ENCODE data around the gene CDC42EP4. TPM values are rescaled to one million over a fixed set of nuclear protein-coding genes. Genes with fewer than 3 reads are reported as not detected.

The CDC42EP4 gene
- total RNA-seq, 1 donor from 2014 or later: 33.4 TPM

GRCh38 chr17:73357981-73358380, 46.2 kb upstream of the CDC42EP4 start:
- peaks cover 30% of the 10 kb centered on the region for H3K4me1 Mint-ChIP-seq
- no peaks in the 10 kb centered on the region for H3K9me3 Mint-ChIP-seq
- no peak for TF ChIP-seq CTCF (conservative IDR thresholded peaks at IDR 0.05)
- no peak overlapping the region for H3K4me3 Mint-ChIP-seq
- peaks cover 7% of the 10 kb centered on the region for H3K36me3 Mint-ChIP-seq (ENCODE audit: low read depth)
- peaks cover 4% of the 10 kb centered on the region for H3K27me3 Mint-ChIP-seq (ENCODE audit: low read depth)
- H3K27ac Mint-ChIP-seq (ENCODE audit: unreplicated experiment): no peak overlapping the region
- no peak for DNase-seq (ENCODE audit: low read depth, low spot score)

GRCh38 chr17:73357318-73357717, 45.5 kb upstream of the CDC42EP4 start:
- peak overlapping the region; percentile 63 for H3K27ac Mint-ChIP-seq (ENCODE audit: unreplicated experiment)
- H3K9me3 Mint-ChIP-seq: no peaks in the 10 kb centered on the region
- H3K4me3 Mint-ChIP-seq: no peak overlapping the region
- H3K4me1 Mint-ChIP-seq: peaks cover 30% of the 10 kb centered on the region
- H3K27me3 Mint-ChIP-seq (ENCODE audit: low read depth): peaks cover 4% of the 10 kb centered on the region
- peaks cover 7% of the 10 kb centered on the region for H3K36me3 Mint-ChIP-seq (ENCODE audit: low read depth)
- TF ChIP-seq CTCF (conservative IDR thresholded peaks at IDR 0.05): no peak
- no peak for DNase-seq (ENCODE audit: low read depth, low spot score)

GRCh38 chr17:73356561-73357170, 44.9 kb upstream of the CDC42EP4 start:
- H3K9me3 Mint-ChIP-seq: no peaks in the 10 kb centered on the region
- peaks cover 4% of the 10 kb centered on the region for H3K27me3 Mint-ChIP-seq (ENCODE audit: low read depth)
- peaks cover 7% of the 10 kb centered on the region for H3K36me3 Mint-ChIP-seq (ENCODE audit: low read depth)
- H3K4me3 Mint-ChIP-seq: no peak overlapping the region
- peaks cover 27% of the 10 kb centered on the region for H3K4me1 Mint-ChIP-seq
- no peak for DNase-seq (ENCODE audit: low read depth, low spot score)
- H3K27ac Mint-ChIP-seq (ENCODE audit: unreplicated experiment): no peak overlapping the region
- no peak for TF ChIP-seq CTCF (conservative IDR thresholded peaks at IDR 0.05)

GRCh38 chr17:73354423-73355284, 42.9 kb upstream of the CDC42EP4 start:
- no peak for DNase-seq (ENCODE audit: low read depth, low spot score)
- H3K4me1 Mint-ChIP-seq: peaks cover 11% of the 10 kb centered on the region
- no peak for TF ChIP-seq CTCF (conservative IDR thresholded peaks at IDR 0.05)
- H3K9me3 Mint-ChIP-seq: no peaks in the 10 kb centered on the region
- no peak overlapping the region for H3K27ac Mint-ChIP-seq (ENCODE audit: unreplicated experiment)
- H3K4me3 Mint-ChIP-seq: no peak overlapping the region
- H3K36me3 Mint-ChIP-seq (ENCODE audit: low read depth): peaks cover 7% of the 10 kb centered on the region
- no peaks in the 10 kb centered on the region for H3K27me3 Mint-ChIP-seq (ENCODE audit: low read depth)

- H3K9me3 Mint-ChIP-seq: no peaks in the 10 kb centered on the region
- TF ChIP-seq CTCF (conservative IDR thresholded peaks at IDR 0.05): no peak
These were observed 40.5 kb upstream of the CDC42EP4 start for GRCh38 chr17:73352261-73352660.

More at GRCh38 chr17:73352261-73352660, 40.5 kb upstream of the CDC42EP4 start:
- peaks cover 7% of the 10 kb centered on the region for H3K36me3 Mint-ChIP-seq (ENCODE audit: low read depth)
- DNase-seq (ENCODE audit: low read depth, low spot score): no peak
- H3K27ac Mint-ChIP-seq (ENCODE audit: unreplicated experiment): no peak overlapping the region
- no peaks in the 10 kb centered on the region for H3K27me3 Mint-ChIP-seq (ENCODE audit: low read depth)
- no peak overlapping the region for H3K4me3 Mint-ChIP-seq
- peaks cover 29% of the 10 kb centered on the region for H3K4me1 Mint-ChIP-seq
